Fibroblast of pulmonary artery (primary cell): ENCODE results near the gene PELI2.

Source experiments
- DNase-seq: peaks from one replicate; pipeline ENCODE4 v3.0.0-alpha.2; 2010; ENCODE audit warnings: low read depth
- H3K4me3 ChIP-seq: replicated peaks from 2 replicates; pipeline ENCODE4 v1.5.1; 2011; ENCODE audit warnings: low read depth, mild to moderate bottlenecking, control low read depth, low read length, moderate library complexity
- CTCF ChIP-seq: IDR thresholded peaks from 2 replicates; pipeline ENCODE4 v1.5.1; 2011; ENCODE audit warnings: mild to moderate bottlenecking, control low read depth, low read length, inconsistent platforms; ENCODE audit errors: missing control alignments

The PELI2 gene

GRCh38 chr14:56213306-56213705 lies 95.1 kb downstream of the PELI2 start:
- TF ChIP-seq CTCF = no peak
- DNase-seq = no peak
- H3K4me3 ChIP-seq = no peak overlapping the region

GRCh38 chr14:56215180-56215579 lies 97.0 kb downstream of the PELI2 start:
- no peak for TF ChIP-seq CTCF
- no peak overlapping the region for H3K4me3 ChIP-seq
- DNase-seq = no peak

- H3K4me3 ChIP-seq = no peak overlapping the region
- no peak for TF ChIP-seq CTCF
- peak; percentile 54 for DNase-seq
Measured at GRCh38 chr14:56216626-56217379, 98.6 kb downstream of the PELI2 start.

GRCh38 chr14:56217380-56218045 lies 99.3 kb downstream of the PELI2 start:
- no peak for TF ChIP-seq CTCF
- no peak overlapping the region for H3K4me3 ChIP-seq
- DNase-seq = no peak

GRCh38 chr14:56219666-56220413 lies 101.6 kb downstream of the PELI2 start:
- no peak overlapping the region for H3K4me3 ChIP-seq
- no peak for TF ChIP-seq CTCF
- peak; percentile 48 for DNase-seq

- TF ChIP-seq CTCF = no peak
- DNase-seq = no peak
- H3K4me3 ChIP-seq = no peak overlapping the region
Measured at GRCh38 chr14:56221382-56222128, 103.3 kb downstream of the PELI2 start.
